GM19035 (cell line): ENCODE measurements around the gene CHAT.

Source experiments
- ATAC-seq: cut with Tn5 transposase; IDR thresholded peaks from one replicate; pipeline ENCODE4 v1.9.1; 2021; ENCODE audit not compliant: unreplicated experiment

Gene CHAT

DNA sequence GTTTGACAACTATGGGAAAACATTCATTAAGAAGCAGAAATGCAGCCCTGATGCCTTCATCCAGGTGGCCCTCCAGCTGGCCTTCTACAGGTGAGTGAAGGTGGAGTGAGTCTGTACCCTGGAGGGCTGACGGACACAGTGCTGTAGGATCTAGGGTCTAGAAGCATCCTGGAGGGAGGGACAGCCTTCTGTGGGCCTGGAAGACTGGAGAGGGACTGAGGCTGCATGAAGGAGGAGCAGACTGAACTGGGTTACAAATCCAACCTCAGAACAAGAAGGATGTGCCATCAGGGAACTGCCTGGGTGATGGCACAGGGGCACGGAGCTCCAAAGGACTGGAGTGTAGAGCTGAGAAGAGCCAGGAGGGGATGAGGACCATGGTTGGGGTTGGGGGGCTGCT, 38.1 kb downstream of the CHAT start:
- no peak for ATAC-seq

DNA sequence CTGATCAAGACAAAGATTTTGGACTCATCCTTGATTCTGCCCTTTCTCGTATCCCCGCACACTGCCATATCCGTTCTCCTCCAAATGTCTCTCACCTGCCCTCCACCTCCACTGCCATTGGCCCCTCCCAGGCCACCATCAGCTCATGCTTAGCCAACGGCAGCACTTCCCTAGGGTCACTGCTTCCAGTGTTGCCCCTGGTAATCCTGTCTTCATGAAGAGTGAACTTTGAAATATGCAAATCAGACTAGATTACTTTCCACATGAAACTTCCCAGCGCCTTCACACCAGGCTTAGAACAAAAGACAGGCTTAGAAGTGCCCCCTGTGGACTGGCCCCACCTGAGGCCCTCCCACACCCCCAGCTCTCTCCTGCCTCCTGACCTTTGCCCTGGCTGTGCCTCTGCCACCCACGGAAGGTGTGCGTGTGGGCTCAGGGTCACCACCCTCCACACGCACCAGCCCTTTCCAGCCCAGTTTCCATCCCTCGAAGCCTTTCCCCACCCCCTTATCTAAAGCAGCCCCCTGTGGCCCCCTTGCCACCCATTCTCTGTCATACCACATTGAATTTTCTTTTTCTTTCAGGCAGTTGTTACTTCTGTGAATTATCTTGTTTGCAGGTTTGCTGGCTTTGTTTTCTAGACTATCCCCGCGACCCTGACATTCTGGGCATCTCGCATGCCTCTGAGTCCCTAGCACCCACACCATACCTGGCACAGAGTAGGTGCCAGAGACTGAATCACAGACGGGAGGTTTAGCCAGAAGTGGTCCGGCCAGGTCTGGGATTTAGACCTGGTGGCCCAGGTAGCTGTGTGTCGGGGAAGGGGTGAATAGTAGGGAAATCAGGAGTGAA, 38.8 kb downstream of the CHAT start:
- no peak for ATAC-seq

DNA sequence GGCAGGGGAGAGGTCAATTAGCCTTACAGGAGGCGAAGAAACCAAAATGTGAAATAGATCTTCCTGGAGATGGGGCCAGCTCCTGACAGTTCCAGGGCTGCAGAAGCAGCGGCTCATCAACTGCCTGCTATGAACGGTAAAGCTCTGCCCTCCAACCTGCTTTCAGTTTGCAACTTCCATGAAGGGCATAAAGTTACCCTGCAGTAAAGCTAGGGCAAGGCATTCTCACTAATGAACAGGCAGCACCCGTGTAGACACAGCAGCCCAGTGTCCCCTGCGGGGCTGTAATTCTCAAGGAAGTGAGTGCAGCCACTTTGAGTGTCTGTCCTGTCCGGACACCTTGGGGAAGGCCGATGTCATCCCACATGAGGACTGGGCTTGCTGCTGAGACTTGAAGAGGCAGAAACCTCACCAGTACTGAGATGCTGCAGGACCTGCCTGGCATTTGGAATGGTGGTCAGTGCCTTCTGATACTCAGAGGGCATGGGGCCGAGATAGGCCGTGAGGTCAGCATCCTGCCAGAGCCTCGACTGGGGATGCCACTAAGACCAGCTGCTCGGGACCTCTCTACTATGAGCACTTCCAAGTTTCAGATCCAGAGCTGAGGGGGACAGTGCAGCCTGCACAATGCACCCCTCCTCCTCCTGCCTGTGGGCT, 39.6 kb downstream of the CHAT start:
- no peak for ATAC-seq

DNA sequence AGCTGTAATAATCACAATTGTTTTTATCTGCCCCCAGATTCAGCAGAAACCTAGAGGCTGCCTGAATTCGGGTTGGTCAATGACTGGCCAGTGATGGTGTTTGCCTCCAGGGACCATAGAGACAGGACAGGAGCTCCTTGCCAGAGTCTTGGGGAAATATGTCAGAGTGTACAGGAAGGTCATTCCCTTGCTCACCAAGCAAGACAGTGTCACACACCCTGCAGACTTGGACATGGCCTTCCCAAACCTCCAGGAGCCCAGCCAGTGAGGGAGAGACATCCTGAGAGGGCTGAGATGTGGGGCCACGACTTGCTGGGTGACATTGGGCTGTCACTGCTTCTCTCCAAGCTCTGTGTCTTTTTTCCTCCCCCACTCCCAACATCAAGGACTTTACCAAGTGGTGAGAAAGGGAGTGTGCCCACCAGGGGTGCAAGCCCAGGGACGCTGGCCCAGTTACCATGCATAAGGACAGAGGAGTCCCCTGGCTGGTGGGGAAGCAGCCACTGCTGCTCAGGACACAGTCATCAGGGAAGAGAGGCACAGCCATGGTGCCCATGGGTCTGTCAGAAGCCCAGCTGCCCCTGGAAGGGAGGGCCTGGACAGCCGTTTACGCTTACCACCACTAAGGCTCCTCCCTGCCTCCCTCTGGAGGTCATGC, 40.3 kb downstream of the CHAT start:
- ATAC-seq: no peak

DNA sequence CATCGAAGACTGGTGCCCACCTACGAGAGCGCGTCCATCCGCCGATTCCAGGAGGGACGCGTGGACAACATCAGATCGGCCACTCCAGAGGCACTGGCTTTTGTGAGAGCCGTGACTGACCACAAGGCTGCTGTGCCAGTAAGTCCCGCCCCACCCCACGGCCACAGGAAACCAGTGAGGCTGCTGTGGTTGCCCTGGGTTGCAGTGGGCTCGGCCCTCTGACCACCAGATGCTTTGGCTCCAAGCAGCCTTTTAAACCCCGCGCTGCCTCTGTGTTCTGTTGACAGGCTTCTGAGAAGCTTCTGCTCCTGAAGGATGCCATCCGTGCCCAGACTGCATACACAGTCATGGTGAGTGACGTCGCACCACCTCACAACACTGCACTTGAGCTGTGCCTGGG, 41.3 kb downstream of the CHAT start:
- no peak for ATAC-seq

DNA sequence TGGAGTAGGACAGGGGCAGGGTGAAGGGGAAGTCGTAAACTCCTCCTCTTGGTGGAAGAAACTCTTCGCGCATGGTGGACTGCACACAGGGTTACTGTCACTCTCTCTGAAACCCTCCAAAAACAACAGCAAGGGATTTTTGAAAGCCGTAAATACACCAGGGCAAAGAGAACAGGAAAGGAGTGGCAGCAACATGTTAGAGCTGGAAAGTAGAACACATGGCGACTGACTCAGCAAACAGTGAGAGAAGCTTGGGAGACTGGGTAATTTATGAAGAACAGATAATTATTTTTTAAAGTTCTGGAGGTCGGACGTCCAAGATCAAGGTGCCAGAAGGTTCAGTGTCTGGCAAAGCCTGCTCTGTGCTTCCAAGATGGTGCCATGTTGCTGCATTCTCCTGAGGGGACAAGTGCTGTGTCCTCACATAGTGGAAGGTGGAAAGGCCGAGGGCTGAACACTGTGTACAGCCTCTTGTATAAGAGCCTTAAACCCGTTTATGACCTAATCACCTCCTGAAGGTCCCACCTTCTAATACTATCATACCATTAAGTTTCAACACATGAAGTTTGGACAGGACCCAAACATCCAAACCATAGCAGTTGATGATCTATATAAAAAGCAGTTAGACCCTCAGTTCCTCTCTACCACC, 43.1 kb downstream of the CHAT start:
- no peak for ATAC-seq

DNA sequence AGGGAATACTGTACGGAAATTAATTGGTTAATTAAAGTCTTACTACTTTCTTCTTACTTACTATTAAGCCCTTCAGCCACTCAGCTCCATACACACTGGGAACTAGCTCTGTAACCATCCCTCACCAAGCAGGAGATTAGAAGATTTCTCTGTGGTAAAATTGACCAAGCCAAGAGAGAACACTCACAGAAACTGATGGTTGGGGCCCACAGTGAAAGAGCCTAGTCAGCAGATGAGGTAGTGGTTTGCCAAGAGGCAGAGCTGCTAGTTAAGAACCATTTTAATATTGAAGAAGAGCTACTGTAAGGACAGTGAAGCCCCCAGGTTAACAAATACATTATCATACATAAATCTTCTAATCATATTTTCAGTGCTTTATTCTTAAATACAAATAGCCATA, 43.8 kb downstream of the CHAT start:
- ATAC-seq: no peak

DNA sequence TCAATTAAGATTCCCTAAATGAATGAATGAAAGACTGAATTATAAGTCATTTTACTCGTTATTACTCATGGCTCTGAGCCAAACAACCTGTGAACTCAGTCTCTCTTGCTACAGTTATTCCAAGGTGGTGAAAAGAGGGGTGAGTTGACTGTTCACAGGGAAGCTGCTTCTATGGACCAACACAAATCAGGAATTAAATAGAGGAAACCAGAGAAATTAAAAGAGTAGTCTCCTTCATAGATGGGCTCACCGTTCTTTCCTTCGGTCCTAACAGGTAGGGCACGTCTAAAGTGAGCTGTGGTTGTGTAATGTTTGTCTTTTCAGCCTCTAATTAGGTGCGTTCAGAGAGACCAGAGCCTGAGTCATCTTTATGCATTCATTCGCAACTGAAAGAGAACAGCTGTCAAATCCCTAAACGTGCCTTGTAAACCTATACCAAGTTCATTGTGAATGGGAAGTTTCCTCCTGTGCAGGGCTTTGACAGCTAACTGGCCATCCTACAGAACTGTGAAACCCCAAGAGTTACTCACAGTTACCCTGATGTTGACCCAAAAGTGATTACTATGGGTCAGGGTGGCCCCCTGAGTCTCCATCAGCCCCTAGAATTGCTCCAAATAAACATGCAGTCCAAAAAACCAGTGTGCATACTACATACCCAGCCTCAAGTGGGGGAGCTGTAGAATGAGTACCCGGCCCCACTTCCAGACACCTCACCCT, 47.5 kb downstream of the CHAT start:
- ATAC-seq: no peak

DNA sequence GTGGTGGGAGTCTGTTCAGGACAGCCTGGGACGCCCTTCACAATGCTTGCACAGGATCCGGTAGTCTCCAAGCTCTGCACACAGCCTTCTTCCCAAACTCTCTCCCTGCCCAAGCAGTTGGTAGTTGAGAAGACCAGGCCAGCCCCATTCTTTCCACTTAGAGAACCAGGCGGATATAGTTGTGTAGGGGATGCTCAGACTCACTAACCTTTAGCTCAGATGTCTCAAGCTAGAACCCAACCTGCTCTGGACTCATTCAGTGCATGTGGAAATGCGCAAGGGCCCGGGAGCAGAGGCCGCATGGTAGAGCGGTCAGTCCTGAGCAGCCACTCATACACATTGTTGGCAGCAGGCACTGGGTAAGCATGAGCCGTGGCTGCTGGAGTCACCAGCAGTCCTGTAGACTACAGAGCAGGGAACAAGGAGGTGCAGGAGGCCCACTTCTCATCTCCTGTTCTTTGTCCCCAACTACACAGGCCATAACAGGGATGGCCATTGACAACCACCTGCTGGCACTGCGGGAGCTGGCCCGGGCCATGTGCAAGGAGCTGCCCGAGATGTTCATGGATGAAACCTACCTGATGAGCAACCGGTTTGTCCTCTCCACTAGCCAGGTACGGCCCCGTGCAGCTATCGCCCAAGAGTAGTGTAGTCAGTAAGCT, 48.5 kb downstream of the CHAT start:
- no peak for ATAC-seq

DNA sequence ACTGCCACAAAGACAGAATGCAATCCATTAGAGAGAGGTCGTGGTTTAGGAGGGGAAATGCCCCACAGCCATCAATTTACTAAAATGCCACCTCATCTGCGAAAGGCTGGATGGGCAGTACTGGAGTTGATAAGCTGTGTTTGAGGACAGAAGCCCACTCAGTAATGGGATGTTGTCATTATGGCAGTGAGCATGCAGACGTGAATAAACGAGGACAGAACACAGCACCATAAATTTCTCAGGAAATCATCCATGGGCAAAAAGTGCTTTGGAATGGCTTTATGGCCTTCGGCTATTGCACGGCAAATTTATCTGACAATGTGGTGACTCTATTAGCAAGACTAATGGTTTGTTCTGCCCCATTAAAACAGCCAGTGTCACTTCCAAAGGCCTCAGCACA, 49.8 kb downstream of the CHAT start:
- ATAC-seq: no peak

DNA sequence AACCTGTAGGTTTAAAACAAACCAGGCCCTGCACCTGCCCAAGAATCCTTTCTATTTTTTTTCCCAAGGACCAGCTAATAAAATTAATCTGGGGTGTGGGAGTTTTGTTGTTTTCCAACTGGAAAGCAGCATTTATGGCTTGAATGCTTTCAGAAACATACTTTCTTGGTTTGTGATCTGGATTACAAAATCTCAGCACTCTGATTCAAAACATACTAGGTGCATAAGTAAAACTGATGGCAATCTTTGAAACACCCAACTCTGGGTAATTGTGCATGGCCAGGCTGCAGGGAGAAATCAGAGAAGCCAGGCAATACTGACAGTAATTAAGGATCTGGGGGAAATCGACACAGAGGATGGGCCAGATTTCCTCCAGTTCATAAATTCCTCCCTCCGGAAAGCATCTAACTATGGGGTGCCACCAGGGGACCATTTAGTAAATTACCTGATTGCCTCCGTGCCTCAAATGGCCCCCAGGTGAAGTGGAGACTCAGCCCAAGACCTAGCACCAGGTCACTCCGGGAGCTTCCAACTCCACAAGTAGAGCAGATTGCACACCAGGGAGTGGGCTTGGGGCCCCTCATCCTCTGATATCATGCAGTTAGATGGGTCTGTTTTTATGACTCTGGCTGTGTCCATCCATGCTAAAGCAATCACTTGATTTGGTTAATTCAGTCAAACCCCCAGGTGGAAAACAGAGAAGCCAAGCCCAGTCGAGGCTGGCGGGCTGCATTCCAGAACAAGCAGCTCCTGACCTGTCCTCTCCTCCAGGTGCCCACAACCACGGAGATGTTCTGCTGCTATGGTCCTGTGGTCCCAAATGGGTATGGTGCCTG, 50.4 kb downstream of the CHAT start:
- no peak for ATAC-seq

DNA sequence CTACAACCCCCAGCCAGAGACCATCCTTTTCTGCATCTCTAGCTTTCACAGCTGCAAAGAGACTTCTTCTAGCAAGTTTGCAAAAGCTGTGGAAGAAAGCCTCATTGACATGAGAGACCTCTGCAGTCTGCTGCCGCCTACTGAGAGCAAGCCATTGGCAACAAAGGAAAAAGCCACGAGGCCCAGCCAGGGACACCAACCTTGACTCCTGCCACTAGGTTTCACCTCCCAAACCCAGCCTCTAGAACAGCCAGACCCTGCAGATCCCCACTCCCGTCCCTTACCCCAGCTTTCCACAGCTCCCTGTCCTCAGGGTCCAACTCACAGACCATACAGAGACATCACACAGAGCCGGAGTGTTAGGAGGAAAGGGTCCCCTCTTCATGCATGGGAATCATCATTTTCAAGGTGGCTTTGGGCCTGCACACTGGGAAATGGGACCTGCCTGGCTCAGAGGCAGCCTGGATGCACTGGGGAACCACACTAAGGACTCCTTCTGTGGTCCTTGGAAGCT, 51.1 kb downstream of the CHAT start:
- no peak for ATAC-seq

DNA sequence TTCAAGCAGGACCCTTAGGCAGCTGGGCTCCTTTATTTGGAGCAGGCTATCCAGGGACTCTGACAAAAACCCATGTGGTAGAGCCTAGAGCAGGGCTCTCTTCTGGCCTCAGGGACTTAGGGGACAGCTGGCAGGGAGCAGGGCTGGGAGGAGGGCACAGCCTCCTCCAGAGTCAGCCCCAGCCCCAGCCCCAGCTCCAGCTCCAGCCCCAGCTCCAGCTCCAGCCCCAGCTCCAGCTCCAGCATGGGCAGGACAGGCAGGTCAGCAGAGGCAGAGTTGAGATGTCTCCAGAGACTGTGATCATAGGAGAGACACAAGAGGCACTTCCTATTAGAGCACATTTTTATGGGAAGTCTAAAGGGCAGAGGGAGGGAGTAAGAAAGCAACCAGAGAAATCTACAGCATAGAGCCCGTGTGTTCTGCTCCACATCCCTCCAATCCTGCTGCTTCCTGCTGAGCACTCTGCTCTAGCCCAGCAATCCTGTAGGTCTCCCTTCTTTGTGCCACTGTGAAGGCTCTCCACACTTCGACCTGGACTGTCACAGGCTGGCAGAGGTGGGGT, 52.3 kb downstream of the CHAT start:
- ATAC-seq: no peak

DNA sequence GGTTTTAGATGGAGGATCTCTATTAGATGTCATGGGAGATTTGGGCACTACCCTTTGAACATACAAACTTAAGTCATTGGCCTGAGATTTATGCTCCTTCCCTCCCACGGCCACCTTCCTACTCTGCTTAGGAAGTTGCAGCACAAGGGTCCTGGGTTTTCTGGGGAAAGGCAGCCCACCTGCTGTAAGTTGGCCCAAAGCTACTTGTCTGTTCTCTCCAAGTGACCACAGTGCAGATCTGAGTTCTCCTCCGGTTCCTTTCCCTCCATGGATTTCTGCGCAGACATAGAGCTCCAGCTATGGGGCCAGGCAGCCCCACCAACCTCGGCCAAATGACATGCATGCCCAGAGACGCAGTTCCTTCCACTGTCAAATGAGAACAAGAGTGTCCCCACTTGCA, 52.8 kb downstream of the CHAT start:
- no peak for ATAC-seq

DNA sequence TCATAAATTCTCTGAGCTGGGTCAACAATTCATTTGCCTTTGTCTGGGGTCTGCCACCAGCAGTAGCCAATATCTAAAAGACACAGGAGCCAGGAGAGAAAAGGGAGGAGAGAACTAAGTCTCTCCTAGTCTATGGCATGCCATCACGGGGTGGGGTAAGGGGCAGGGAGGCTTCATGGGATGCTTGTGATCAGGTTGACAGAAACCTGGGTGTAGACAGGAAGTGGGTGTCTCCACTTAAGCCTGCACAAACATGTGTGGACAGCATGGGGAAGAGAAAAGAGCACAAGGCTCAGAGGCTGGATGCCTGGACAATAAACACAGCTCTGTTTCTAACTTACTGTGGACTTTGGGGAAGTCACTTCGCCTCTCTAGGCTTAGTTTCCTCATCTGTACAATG, 54.2 kb downstream of the CHAT start:
- no peak for ATAC-seq

DNA sequence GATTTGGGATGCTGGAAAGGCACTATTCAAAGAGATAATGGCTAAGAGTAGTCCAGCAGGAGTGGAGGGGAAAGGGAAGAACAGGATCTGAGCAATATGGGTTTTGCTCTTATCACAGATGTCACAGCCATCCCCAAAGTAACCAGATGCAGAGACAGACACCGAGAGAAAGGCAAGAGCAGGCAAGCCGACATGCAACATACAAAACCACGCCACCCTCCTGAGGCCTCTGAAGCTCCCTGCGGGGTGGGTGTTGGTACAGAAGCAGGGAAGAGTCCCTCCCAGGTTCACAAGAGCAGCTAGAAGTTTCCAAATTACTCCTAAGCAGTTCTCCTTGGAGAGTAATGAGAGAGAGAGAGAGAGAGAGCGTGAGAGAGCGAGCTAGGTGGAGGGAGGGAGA, 54.8 kb downstream of the CHAT start:
- no peak for ATAC-seq

DNA sequence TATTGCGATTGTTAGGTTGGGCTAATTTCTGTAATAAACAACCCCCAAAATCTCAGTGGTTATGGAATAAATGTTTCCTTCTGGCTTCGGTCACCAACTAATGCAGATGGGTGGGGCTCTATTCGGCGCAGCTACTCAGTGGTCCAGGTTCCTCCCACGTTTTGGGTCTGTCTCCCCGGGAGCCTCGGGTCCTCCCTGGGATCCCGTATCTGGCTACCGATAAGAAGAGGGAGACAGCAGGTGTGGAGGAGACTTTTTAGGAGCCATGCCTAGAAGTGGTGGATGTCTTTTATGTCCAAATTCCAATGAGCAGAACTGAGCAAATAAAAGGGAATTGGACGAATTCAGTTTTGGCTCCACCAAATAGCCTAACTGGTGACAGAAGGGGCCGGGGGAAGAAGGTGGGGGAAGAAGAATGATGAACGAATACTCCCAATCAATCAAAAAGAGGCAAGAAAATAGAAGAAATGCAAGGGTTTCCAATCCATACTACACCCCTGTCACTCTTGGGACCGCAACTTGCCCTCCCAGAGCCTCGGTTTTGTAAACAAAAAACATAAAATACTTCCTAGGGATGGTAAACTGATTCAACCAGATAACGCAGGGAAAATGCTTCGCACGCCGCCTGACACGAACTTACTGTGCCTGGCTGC, 65.1 kb downstream of the CHAT start:
- ATAC-seq: no peak

DNA sequence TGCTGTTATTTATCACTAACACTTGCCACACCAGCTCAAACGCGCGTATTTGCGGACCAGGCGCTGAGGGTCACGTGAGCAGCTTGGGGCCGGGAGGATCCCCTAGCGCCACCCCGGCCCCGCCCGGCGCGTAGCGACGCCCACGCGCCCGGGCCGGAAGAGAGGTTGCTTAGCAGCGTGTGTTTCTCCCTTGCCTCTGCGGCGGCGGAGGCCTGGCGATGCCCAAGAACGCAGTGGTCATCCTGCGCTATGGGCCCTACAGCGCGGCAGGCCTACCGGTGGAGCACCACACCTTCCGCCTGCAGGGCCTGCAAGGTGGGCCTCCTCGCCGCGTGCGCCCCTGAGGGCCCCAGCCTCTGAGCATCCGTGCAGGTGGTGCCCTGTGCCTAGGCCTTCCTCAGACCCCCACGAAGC, 65.7 kb downstream of the CHAT start, which contains the start of gene C10orf53:
Gene C10orf53, plus strand, starts transcription at position 172 of the 414 bp plus-strand sequence. Its CDS starts 47 bp downstream, at position 219.
- ATAC-seq: no peak
